Hepatocyte (in vitro differentiated cells): Measurements from ENCODE around the gene EME1.

Source experiments
- CTCF ChIP-seq: fragments of 200-600 bp; sonication (generic); IDR thresholded peaks from 2 replicates; pipeline ENCODE4 v1.5.1; 2016; ENCODE audit warnings: antibody characterized with exemption, mild to moderate bottlenecking; ENCODE audit not compliant: poor library complexity
- EZH2 ChIP-seq: fragments of 200-600 bp; sonication (generic); IDR thresholded peaks from 2 replicates; pipeline ENCODE4 v1.6.1; 2016; ENCODE audit warnings: antibody characterized with exemption, mild to moderate bottlenecking, borderline replicate concordance
- EZH2phosphoT487 ChIP-seq: fragments of 200-600 bp; sonication (generic); IDR thresholded peaks from one replicate; pipeline ENCODE4 v1.6.1; 2018; ENCODE audit warnings: antibody characterized with exemption, mild to moderate bottlenecking, low read depth, moderate library complexity; ENCODE audit not compliant: unreplicated experiment, severe bottlenecking

GRCh38 chr17:50394711-50395110, 21.7 kb downstream of the EME1 start:
- TF ChIP-seq CTCF (no peak), EZH2 (no peak), EZH2phosphoT487 (no peak)
